Caco-2 (cell line): ENCODE results near the gene NDP. TPM values are rescaled to one million over a fixed set of nuclear protein-coding genes. Genes with fewer than 3 reads are reported as not detected.

ENCODE experiments used
- BruUV-seq: library from RNA; stranded (reverse); fragments of 400-500 nt; replicated peaks from 2 replicates; lab custom pipeline; 2021; lab: Mats Ljungman, UMichigan
- CTCF ChIA-PET: fragments of 300-600 bp; sonication (Branson Sonifier 250); formaldehyde crosslinking; loops from one replicate; lab custom pipeline; 2022; ENCODE audit warnings: antibody characterized with exemption; lab: Charles Lee
- POLR2A ChIA-PET: fragments of 300-600 bp; sonication (Branson Sonifier 250); formaldehyde crosslinking; loops from one replicate; lab custom pipeline; 2022; ENCODE audit warnings: antibody characterized with exemption; lab: Charles Lee
- DNase-seq, 2 experiments: peaks; one replicate each; pipeline versions ENCODE4 v3.0.0 to v3.0.0-alpha.2; 2020 to 2022
- H3K27me3 ChIP-seq: replicated peaks from 2 replicates; pipeline ENCODE4 v1.6.0; 2011; ENCODE audit warnings: low read length; ENCODE audit not compliant: control insufficient read depth, insufficient read depth
- H3K36me3 ChIP-seq: 2 replicates; pipeline ENCODE4 v1.5.1; 2011; ENCODE audit warnings: low read length; ENCODE audit not compliant: control insufficient read depth, insufficient read depth
- H3K4me1 ChIP-seq: fragments of 250-450 bp; sonication (Bioruptor Pico); 2 replicates; pipeline ENCODE4 v1.5.1; 2020; ENCODE audit warnings: mild to moderate bottlenecking
- H3K4me3 ChIP-seq: 2 replicates; pipeline ENCODE4 v1.5.1; 2011; ENCODE audit warnings: low read depth, mild to moderate bottlenecking, control low read depth, low read length
- H3K9me3 ChIP-seq: fragments of 250-450 bp; sonication (Bioruptor Pico); 2 replicates; pipeline ENCODE4 v1.5.1; 2020; ENCODE audit warnings: mild to moderate bottlenecking, moderate library complexity
- H3K27ac Mint-ChIP-seq: one replicate; pipeline ENCODE4 v1.8.0; 2022; ENCODE audit warnings: mixed read lengths; ENCODE audit not compliant: unreplicated experiment
- H3K27me3 Mint-ChIP-seq: one replicate; pipeline ENCODE4 v1.8.0; 2022; ENCODE audit warnings: mixed read lengths; ENCODE audit not compliant: insufficient read depth, unreplicated experiment
- H3K36me3 Mint-ChIP-seq: one replicate; pipeline ENCODE4 v1.8.0; 2022; ENCODE audit warnings: mild to moderate bottlenecking, mixed read lengths; ENCODE audit not compliant: insufficient read depth, unreplicated experiment
- H3K4me1 Mint-ChIP-seq: one replicate; pipeline ENCODE4 v1.8.0; 2022; ENCODE audit warnings: low read depth, mixed read lengths; ENCODE audit not compliant: unreplicated experiment
- H3K4me3 Mint-ChIP-seq: one replicate; pipeline ENCODE4 v1.8.0; 2022; ENCODE audit warnings: mild to moderate bottlenecking, moderate library complexity, mixed read lengths; ENCODE audit not compliant: unreplicated experiment
- H3K9me3 Mint-ChIP-seq: one replicate; pipeline ENCODE4 v1.8.0; 2022; ENCODE audit warnings: mixed read lengths; ENCODE audit not compliant: unreplicated experiment
- CTCF ChIP-seq, 2 experiments: fragments of 200-600 bp in 1 of 2; IDR thresholded peaks; 1 replicate in 1 of 2; 2 replicates in 1 of 2; pipeline versions ENCODE4 v1.5.1 to v1.8.0; 2011 to 2022; ENCODE audit warnings: antibody characterized with exemption in 1 of 2, control low read depth in 1 of 2, inconsistent platforms in 1 of 2, low read depth in 1 of 2, low read length in 1 of 2, mild to moderate bottlenecking in 1 of 2, moderate library complexity in 1 of 2; ENCODE audit not compliant: insufficient read depth in 1 of 2, severe bottlenecking in 1 of 2, unreplicated experiment in 1 of 2
- intact Hi-C: fragments of 100-400 bp; cut with micrococcal nuclease; formaldehyde crosslinking; loops from one replicate; pipeline ENCODE4 v1.10.0; 2022; ENCODE audit not compliant: unreplicated experiment
- total RNA-seq: library from RNA; stranded (reverse); gene quantifications from 2 replicates; pipeline ENCODE4 v1.2.3, GENCODE V29; 2022

Gene NDP
- total RNA-seq, 1 experiment from 2014 or later: 0.48 TPM

- CTCF ChIA-PET: no interaction called here
- H3K27me3 Mint-ChIP-seq: no peaks in the 10 kb centered on the region
Observed at GRCh38 chrX:43963726-43964125, 9.5 kb downstream of the NDP start.

GRCh38 chrX:43962636-43963035 lies 10.6 kb downstream of the NDP start:
- Mint-ChIP-seq H3K4me3 (no peak overlapping the region), H3K9me3 (no peaks in the 10 kb centered on the region), H3K36me3 (no peaks in the 10 kb centered on the region), H3K27ac (no peak overlapping the region), H3K27me3 (no peaks in the 10 kb centered on the region), H3K4me1 (no peaks in the 10 kb centered on the region)
- no TSS peak for BruUV-seq
- Histone ChIP-seq H3K9me3 (no peaks in the 10 kb centered on the region), H3K36me3 (no peaks in the 10 kb centered on the region), H3K27me3 (no peaks in the 10 kb centered on the region), H3K4me3 (no peak overlapping the region), H3K4me1 (no peaks in the 10 kb centered on the region)
- intact Hi-C loops: no loop called here
- DNase-seq: no peak
- CTCF ChIA-PET: no interaction called here
- POLR2A ChIA-PET: no interaction called here
- TF ChIP-seq CTCF (IDR thresholded peaks at IDR 0.05; ENCODE audit: insufficient read depth in 1 of 2, low read depth in 1 of 2, low read length in 1 of 2, severe bottlenecking in 1 of 2, unreplicated experiment in 1 of 2): no peak

More at GRCh38 chrX:43963726-43964125, 9.5 kb downstream of the NDP start:
- no peak for DNase-seq
- Mint-ChIP-seq H3K4me3 (no peak overlapping the region), H3K27ac (no peak overlapping the region), H3K9me3 (no peaks in the 10 kb centered on the region), H3K36me3 (no peaks in the 10 kb centered on the region), H3K4me1 (no peaks in the 10 kb centered on the region)
- Histone ChIP-seq H3K4me3 (no peak overlapping the region), H3K36me3 (no peaks in the 10 kb centered on the region), H3K27me3 (no peaks in the 10 kb centered on the region), H3K4me1 (no peaks in the 10 kb centered on the region), H3K9me3 (no peaks in the 10 kb centered on the region)
- no TSS peak for BruUV-seq
- POLR2A ChIA-PET: no interaction called here
- intact Hi-C loops: no loop called here
- no peak for TF ChIP-seq CTCF (IDR thresholded peaks at IDR 0.05; ENCODE audit: insufficient read depth in 1 of 2, low read depth in 1 of 2, low read length in 1 of 2, severe bottlenecking in 1 of 2, unreplicated experiment in 1 of 2)

GRCh38 chrX:43961699-43962098 lies 11.5 kb downstream of the NDP start:
- Mint-ChIP-seq H3K4me3 (no peak overlapping the region), H3K36me3 (no peaks in the 10 kb centered on the region), H3K9me3 (no peaks in the 10 kb centered on the region), H3K4me1 (no peaks in the 10 kb centered on the region), H3K27me3 (no peaks in the 10 kb centered on the region), H3K27ac (no peak overlapping the region)
- no peak for TF ChIP-seq CTCF (IDR thresholded peaks at IDR 0.05; ENCODE audit: insufficient read depth in 1 of 2, low read depth in 1 of 2, low read length in 1 of 2, severe bottlenecking in 1 of 2, unreplicated experiment in 1 of 2)
- CTCF ChIA-PET: no interaction called here
- intact Hi-C loops: no loop called here
- Histone ChIP-seq H3K27me3 (no peaks in the 10 kb centered on the region), H3K36me3 (no peaks in the 10 kb centered on the region), H3K4me1 (no peaks in the 10 kb centered on the region), H3K9me3 (no peaks in the 10 kb centered on the region), H3K4me3 (no peak overlapping the region)
- BruUV-seq: no TSS peak
- POLR2A ChIA-PET: no interaction called here
- DNase-seq: no peak
